Measurements from ENCODE around the gene NR2F6.
A peak's percentile ranks its signal among the peaks of the same experiment; 100 is the strongest.

Gene NR2F6

GRCh38 chr19:17226002-17226933 lies 19.5 kb downstream of the NR2F6 start, which contains the start of gene OCEL1:
OCEL1 (plus strand) TSS chr19:17226226; CDS start chr19:17226248, 22 bp downstream.
- TF ChIP-seq PATZ1 (CRISPR knock-in tag; IDR thresholded peaks at IDR 0.05; ENCODE audit: borderline replicate concordance): 0 out of 2 replicates have a peak, but pooled peaks have one; percentile 46
- no peak for TF ChIP-seq RARB (CRISPR knock-in tag; IDR thresholded peaks at IDR 0.05)
- ATAC-seq: peak; percentile 95

GRCh38 chr19:17225053-17225452 lies 20.7 kb downstream of the NR2F6 start:
- no peak for ATAC-seq
- no peak for TF ChIP-seq PATZ1 (CRISPR knock-in tag; IDR thresholded peaks at IDR 0.05; ENCODE audit: borderline replicate concordance)
- TF ChIP-seq ZC3H10 (CRISPR knock-in tag; IDR thresholded peaks at IDR 0.05): no peak
- no peak for TF ChIP-seq TCF4 (CRISPR knock-in tag; IDR thresholded peaks at IDR 0.05; ENCODE audit: borderline replicate concordance)
- TF ChIP-seq BACH2 (CRISPR knock-in tag; IDR thresholded peaks at IDR 0.05; ENCODE audit: borderline replicate concordance): no peak
- TF ChIP-seq PPARA (CRISPR knock-in tag; IDR thresholded peaks at IDR 0.05; ENCODE audit: borderline replicate concordance): no peak
- no peak for TF ChIP-seq CSDC2 (CRISPR knock-in tag; IDR thresholded peaks at IDR 0.05)
- no peak for TF ChIP-seq ZFP3 (CRISPR knock-in tag; IDR thresholded peaks at IDR 0.05)
- TF ChIP-seq ZNF8 (CRISPR knock-in tag; IDR thresholded peaks at IDR 0.05): no peak
- no peak for TF ChIP-seq SNAI2 (CRISPR knock-in tag; IDR thresholded peaks at IDR 0.05)
- TF ChIP-seq POU6F1 (CRISPR knock-in tag; IDR thresholded peaks at IDR 0.05; ENCODE audit: borderline replicate concordance, low read depth): no peak
- TF ChIP-seq ARNTL (CRISPR knock-in tag; IDR thresholded peaks at IDR 0.05; ENCODE audit: borderline replicate concordance, low read depth): no peak
- no peak for TF ChIP-seq ZFP30 (CRISPR knock-in tag; IDR thresholded peaks at IDR 0.05)
- TF ChIP-seq CSRNP3 (CRISPR knock-in tag; IDR thresholded peaks at IDR 0.05): no peak
- TF ChIP-seq ZNF565 (CRISPR knock-in tag; conservative IDR thresholded peaks at IDR 0.05; ENCODE audit: low read depth): no peak

DNA sequence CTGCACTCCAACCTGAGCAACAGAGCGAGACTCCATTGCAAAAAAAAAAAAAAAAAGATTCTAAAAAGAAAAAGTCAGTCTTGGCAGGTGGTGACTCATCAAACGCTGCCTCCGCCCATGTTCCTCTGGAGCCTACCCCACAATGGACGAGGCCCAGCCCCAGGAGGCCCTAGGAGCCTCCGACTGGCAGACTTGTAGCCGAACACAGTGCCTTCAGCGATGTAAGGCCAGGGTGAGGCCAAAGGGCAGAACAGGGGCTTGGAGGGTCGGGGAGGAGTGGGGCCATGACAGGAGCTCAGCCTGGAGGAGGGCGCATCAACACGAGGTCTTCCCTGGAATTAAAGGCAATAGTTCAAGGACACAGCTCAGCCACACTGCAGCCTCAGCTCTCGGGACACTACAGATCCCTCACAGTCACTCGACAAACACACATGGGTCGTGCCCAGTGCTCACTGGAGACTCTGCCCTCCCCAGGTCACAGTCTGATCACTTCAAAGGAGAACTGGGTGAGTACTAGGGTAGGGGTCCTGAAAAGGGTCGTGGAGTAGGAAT lies 25.4 kb downstream of the NR2F6 start:
- no peak for TF ChIP-seq BACH2 (CRISPR knock-in tag; IDR thresholded peaks at IDR 0.05; ENCODE audit: borderline replicate concordance)
- TF ChIP-seq, protein P1, sequence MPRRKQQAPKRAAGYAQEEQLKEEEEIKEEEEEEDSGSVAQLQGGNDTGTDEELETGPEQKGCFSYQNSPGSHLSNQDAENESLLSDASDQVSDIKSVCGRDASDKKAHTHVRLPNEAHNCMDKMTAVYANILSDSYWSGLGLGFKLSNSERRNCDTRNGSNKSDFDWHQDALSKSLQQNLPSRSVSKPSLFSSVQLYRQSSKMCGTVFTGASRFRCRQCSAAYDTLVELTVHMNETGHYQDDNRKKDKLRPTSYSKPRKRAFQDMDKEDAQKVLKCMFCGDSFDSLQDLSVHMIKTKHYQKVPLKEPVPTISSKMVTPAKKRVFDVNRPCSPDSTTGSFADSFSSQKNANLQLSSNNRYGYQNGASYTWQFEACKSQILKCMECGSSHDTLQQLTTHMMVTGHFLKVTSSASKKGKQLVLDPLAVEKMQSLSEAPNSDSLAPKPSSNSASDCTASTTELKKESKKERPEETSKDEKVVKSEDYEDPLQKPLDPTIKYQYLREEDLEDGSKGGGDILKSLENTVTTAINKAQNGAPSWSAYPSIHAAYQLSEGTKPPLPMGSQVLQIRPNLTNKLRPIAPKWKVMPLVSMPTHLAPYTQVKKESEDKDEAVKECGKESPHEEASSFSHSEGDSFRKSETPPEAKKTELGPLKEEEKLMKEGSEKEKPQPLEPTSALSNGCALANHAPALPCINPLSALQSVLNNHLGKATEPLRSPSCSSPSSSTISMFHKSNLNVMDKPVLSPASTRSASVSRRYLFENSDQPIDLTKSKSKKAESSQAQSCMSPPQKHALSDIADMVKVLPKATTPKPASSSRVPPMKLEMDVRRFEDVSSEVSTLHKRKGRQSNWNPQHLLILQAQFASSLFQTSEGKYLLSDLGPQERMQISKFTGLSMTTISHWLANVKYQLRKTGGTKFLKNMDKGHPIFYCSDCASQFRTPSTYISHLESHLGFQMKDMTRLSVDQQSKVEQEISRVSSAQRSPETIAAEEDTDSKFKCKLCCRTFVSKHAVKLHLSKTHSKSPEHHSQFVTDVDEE (CRISPR knock-in tag; IDR thresholded peaks at IDR 0.05): no peak
- TF ChIP-seq CSDC2 (CRISPR knock-in tag; IDR thresholded peaks at IDR 0.05): no peak
- TF ChIP-seq GLIS3 (CRISPR knock-in tag; IDR thresholded peaks at IDR 0.05): no peak
- TF ChIP-seq RARB (CRISPR knock-in tag; IDR thresholded peaks at IDR 0.05): no peak
- no peak for TF ChIP-seq TOX (CRISPR knock-in tag; IDR thresholded peaks at IDR 0.05; ENCODE audit: borderline replicate concordance)
- no peak for TF ChIP-seq POU6F1 (CRISPR knock-in tag; IDR thresholded peaks at IDR 0.05; ENCODE audit: borderline replicate concordance, low read depth)
- TF ChIP-seq, protein P2, sequence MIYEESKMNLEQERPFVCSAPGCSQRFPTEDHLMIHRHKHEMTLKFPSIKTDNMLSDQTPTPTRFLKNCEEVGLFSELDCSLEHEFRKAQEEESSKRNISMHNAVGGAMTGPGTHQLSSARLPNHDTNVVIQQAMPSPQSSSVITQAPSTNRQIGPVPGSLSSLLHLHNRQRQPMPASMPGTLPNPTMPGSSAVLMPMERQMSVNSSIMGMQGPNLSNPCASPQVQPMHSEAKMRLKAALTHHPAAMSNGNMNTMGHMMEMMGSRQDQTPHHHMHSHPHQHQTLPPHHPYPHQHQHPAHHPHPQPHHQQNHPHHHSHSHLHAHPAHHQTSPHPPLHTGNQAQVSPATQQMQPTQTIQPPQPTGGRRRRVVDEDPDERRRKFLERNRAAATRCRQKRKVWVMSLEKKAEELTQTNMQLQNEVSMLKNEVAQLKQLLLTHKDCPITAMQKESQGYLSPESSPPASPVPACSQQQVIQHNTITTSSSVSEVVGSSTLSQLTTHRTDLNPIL (CRISPR knock-in tag; IDR thresholded peaks at IDR 0.05; ENCODE audit: low read depth): no peak
- TF ChIP-seq ISL1 (CRISPR knock-in tag; IDR thresholded peaks at IDR 0.05): no peak
- no peak for TF ChIP-seq ZC3H10 (CRISPR knock-in tag; IDR thresholded peaks at IDR 0.05)

More for the DNA sequence above, 25.4 kb downstream of the NR2F6 start:
- ATAC-seq: peak; percentile 45
